Measurements from ENCODE around the gene CEACAM20.
"Not testable (repeated sequence)": the region's sequence is repeated elsewhere in the genome, so short reads cannot be mapped to it uniquely, and the experiment has no call there.

Gene CEACAM20

GRCh38 chr19:44548736-44549135 is 19.3 kb upstream of the CEACAM20 start:
- DNase-seq, result no peak

GRCh38 chr19:44544031-44544430 is 14.6 kb upstream of the CEACAM20 start:
- no peak for DNase-seq

GRCh38 chr19:44542671-44543070 is 13.2 kb upstream of the CEACAM20 start:
- no peak for DNase-seq

GRCh38 chr19:44540736-44541135 is 11.3 kb upstream of the CEACAM20 start:
- no peak for DNase-seq

GRCh38 chr19:44539991-44540390 is 10.5 kb upstream of the CEACAM20 start:
- DNase-seq, result no peak

GRCh38 chr19:44539236-44539826 is 9.9 kb upstream of the CEACAM20 start:
- no peak for DNase-seq

GRCh38 chr19:44535361-44535760 is 5.9 kb upstream of the CEACAM20 start:
- not testable (repeated sequence) for DNase-seq

GRCh38 chr19:44532819-44533218 is 3.3 kb upstream of the CEACAM20 start:
- DNase-seq, result no peak

- DNase-seq, result no peak
Observed at GRCh38 chr19:44530777-44531176, 1.3 kb upstream of the CEACAM20 start.

- no peak for DNase-seq
Observed at GRCh38 chr19:44527554-44527953, 1.9 kb downstream of the CEACAM20 start.

- no peak for DNase-seq
Observed at GRCh38 chr19:44525721-44526430, 3.6 kb downstream of the CEACAM20 start.

- DNase-seq, result no peak
Observed at GRCh38 chr19:44521370-44521769, 8.1 kb downstream of the CEACAM20 start.

- DNase-seq, result no peak
Observed at GRCh38 chr19:44517146-44517545, 12.3 kb downstream of the CEACAM20 start.

- no peak for DNase-seq
Observed at GRCh38 chr19:44515907-44516306, 13.6 kb downstream of the CEACAM20 start.

GRCh38 chr19:44515031-44515430 is 14.4 kb downstream of the CEACAM20 start:
- DNase-seq, result no peak

- DNase-seq, result no peak
Observed at GRCh38 chr19:44512326-44513298, 16.9 kb downstream of the CEACAM20 start.

GRCh38 chr19:44509478-44509877 is 20.0 kb downstream of the CEACAM20 start:
- DNase-seq, result no peak

GRCh38 chr19:44499962-44500949 is 29.2 kb downstream of the CEACAM20 start, which contains the start of gene ZNF180:
Gene ZNF180 (minus strand): TSS chr19:44500522. CDS start chr19:44497334, 3,188 bp downstream.
- DNase-seq, result peak; percentile 95

GRCh38 chr19:44499559-44499958 is 29.9 kb downstream of the CEACAM20 start:
- DNase-seq, result no peak

- DNase-seq, result no peak
Observed at GRCh38 chr19:44498988-44499387, 30.5 kb downstream of the CEACAM20 start.

GRCh38 chr19:44496711-44497110 is 32.8 kb downstream of the CEACAM20 start:
- DNase-seq, result no peak
